ENCODE data around the gene SLC12A5. TPM values are rescaled to one million over a fixed set of nuclear protein-coding genes. Genes with fewer than 3 reads are reported as not detected.
"Not testable (repeated sequence)": the region's sequence is repeated elsewhere in the genome, so short reads cannot be mapped to it uniquely, and the experiment has no call there.

The SLC12A5 gene
- total RNA-seq, 1 donor = under 0.01 TPM

DNA sequence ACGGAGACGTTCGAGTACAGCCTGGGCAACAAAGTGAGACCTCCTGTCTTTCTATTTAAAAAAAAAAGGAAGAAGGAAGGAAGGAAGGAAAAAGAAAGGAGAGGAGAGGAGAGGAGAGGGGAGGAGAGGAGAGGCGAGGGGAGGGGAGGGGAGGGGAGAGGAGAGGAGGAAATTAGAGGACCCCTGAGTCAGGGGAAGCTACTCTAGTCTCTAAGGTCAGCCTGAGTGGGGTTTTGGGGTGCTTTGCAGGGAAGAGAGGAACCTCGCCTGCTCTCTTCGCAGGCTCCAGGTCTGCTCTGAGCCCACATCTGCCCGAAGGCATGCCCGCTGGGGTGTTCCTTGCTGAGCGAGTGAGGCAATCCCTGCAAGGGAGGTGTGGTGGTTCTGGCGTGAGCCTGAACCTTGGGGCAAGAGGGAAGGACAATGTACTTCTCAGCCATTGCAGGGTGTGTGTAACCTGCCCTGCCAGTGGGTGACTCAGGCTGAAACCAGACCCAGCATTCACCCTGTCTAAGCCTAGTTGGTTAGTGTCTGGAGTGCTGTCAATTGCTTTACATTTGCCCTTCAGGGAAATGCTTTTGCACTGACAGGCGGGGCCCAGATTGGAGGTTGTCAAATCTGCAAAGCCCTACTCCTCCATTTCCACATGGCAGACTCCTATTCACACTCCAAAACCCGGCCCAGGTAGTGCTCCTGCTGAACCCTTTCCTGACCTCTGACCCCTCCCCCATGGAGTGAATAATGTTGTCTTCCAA lies 35.6 kb upstream of the SLC12A5 start:
- H3K4me3 ChIP-seq (ENCODE audit: low read depth, low read length) = no peak overlapping the region
- no peak for TF ChIP-seq CTCF (IDR thresholded peaks at IDR 0.05; ENCODE audit: insufficient read depth, low read depth, low read length)
- peak; percentile 28 for DNase-seq (ENCODE audit: low read depth)

- no peak for DNase-seq (ENCODE audit: low read depth)
- H3K4me3 ChIP-seq (ENCODE audit: low read depth, low read length) = no peak overlapping the region
- no peak for TF ChIP-seq CTCF (IDR thresholded peaks at IDR 0.05; ENCODE audit: insufficient read depth, low read depth, low read length)
These were observed 34.1 kb upstream of the SLC12A5 start for GRCh38 chr20:45994761-45995493.

DNA sequence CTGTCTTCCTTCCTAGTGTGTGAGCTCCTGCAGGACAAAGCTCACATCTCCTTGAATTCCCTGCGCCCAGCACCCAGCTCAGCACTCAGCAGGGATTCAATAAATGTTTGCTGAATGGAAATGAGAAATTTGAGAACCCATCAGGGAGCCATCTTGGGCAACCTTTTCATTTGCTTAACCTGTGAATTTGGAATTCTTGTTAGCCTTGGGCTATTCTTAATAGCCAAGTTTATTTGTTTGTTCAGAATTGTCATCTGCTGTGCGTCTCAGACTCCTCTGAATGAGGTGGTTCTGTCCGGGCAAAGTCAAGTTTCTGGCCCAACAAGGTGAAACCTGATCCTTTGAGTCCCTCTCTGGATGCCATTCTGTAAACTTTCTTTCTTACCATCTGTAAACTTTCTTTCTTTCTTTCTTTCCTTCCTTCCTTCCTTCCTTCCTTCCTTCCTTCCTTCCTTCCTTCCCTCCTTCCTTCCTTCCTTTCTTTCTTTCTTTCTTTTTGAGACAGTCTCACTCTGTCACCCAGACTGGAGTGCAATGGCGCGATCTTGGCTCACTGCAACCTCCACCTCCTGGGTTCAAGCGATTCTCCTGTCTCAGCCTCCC lies 33.4 kb upstream of the SLC12A5 start:
- H3K4me3 ChIP-seq (ENCODE audit: low read depth, low read length); DNase-seq (ENCODE audit: low read depth): not testable (repeated sequence)

GRCh38 chr20:45997187-45997586 lies 31.8 kb upstream of the SLC12A5 start:
- H3K4me3 ChIP-seq (ENCODE audit: low read depth, low read length) = no peak overlapping the region
- DNase-seq (ENCODE audit: low read depth) = no peak
- no peak for TF ChIP-seq CTCF (IDR thresholded peaks at IDR 0.05; ENCODE audit: insufficient read depth, low read depth, low read length)

GRCh38 chr20:45998337-45998736 lies 30.7 kb upstream of the SLC12A5 start:
- no peak for TF ChIP-seq CTCF (IDR thresholded peaks at IDR 0.05; ENCODE audit: insufficient read depth, low read depth, low read length)
- DNase-seq (ENCODE audit: low read depth) = no peak
- no peak overlapping the region for H3K4me3 ChIP-seq (ENCODE audit: low read depth, low read length)

GRCh38 chr20:45998761-45999160 lies 30.3 kb upstream of the SLC12A5 start:
- H3K4me3 ChIP-seq (ENCODE audit: low read depth, low read length) = no peak overlapping the region
- no peak for TF ChIP-seq CTCF (IDR thresholded peaks at IDR 0.05; ENCODE audit: insufficient read depth, low read depth, low read length)
- DNase-seq (ENCODE audit: low read depth) = no peak

DNA sequence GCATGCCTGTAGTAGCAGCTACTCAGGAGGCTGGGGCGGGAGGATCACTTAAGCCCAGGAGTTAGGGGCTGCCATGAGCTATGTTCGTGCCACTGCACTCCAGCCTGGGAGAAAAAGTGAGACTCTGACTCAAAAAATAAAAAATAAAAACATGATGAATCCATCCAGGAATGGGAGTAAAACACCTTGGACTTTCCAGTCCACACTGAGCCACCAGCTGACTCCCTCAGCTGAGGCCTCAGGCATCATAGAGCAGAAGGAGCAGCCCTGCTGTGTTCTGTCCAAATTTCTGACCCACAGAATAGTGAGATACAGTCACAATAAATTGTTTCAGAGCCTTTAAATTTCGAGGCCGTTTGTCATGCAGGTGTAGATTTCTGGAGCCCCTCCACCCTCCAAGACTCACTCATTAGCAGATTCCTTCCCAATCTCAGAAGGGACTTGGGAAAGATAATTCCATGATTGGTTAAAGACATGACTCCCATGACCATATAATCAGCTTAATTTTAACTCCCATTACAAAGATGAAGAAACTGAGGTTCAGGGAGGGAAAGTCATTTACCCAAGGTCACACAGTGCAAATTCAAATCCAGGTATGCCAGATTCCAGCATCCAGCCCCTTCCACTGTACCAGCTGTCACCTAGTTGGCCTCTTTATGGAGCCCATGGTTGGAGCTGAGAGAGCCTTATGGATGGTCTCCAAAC lies 29.3 kb upstream of the SLC12A5 start:
- H3K4me3 ChIP-seq (ENCODE audit: low read depth, low read length) = no peak overlapping the region
- no peak for TF ChIP-seq CTCF (IDR thresholded peaks at IDR 0.05; ENCODE audit: insufficient read depth, low read depth, low read length)
- DNase-seq (ENCODE audit: low read depth) = no peak

Measured in fibroblast of villous mesenchyme (primary cell).